ENCODE data around the gene HBQ1. TPM values are rescaled to one million over a fixed set of nuclear protein-coding genes. Genes with fewer than 3 reads are reported as not detected.

HBQ1 gene
- total RNA-seq, 4 donors from 2014 or later, result not detected

DNA sequence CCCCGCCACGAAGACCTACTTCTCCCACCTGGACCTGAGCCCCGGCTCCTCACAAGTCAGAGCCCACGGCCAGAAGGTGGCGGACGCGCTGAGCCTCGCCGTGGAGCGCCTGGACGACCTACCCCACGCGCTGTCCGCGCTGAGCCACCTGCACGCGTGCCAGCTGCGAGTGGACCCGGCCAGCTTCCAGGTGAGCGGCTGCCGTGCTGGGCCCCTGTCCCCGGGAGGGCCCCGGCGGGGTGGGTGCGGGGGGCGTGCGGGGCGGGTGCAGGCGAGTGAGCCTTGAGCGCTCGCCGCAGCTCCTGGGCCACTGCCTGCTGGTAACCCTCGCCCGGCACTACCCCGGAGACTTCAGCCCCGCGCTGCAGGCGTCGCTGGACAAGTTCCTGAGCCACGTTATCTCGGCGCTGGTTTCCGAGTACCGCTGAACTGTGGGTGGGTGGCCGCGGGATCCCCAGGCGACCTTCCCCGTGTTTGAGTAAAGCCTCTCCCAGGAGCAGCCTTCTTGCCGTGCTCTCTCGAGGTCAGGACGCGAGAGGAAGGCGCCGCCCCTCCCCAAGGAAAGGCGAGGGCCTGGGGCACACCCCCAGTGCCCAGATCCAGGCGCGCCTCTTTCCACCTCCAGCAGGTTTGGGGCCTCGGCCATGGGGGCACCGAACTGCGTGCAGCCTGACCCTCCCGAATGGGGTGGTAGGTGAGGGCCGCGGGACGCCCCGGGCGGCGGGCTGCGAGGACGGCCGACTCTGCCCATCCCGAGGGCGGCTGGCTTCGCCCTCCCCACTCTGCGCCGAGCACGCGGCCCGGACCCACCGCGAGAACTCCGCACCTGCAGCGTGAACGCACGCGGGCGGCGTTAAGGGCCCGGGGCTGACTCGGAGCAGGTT lies 664 bp downstream of the HBQ1 start:
- Histone ChIP-seq H3K4me1 (peaks cover 10 to 18% of the 10 kb centered on the region in 2 donors), H3K4me3 (replicated peaks in 1 of 3) (no peak overlapping the region), H3K27ac (no peak overlapping the region), H3K27me3 (peaks cover 23% of the 10 kb centered on the region), H3K36me3 (no peaks in the 10 kb centered on the region), H3K9me3 (no peaks in the 10 kb centered on the region)
- 2 to 3% methylated on average over 13 to 55 of the region's 89 CpGs for WGBS, 2 donors
- DNase-seq, result peak; percentile 66 to 73
- TF ChIP-seq, protein P1, sequence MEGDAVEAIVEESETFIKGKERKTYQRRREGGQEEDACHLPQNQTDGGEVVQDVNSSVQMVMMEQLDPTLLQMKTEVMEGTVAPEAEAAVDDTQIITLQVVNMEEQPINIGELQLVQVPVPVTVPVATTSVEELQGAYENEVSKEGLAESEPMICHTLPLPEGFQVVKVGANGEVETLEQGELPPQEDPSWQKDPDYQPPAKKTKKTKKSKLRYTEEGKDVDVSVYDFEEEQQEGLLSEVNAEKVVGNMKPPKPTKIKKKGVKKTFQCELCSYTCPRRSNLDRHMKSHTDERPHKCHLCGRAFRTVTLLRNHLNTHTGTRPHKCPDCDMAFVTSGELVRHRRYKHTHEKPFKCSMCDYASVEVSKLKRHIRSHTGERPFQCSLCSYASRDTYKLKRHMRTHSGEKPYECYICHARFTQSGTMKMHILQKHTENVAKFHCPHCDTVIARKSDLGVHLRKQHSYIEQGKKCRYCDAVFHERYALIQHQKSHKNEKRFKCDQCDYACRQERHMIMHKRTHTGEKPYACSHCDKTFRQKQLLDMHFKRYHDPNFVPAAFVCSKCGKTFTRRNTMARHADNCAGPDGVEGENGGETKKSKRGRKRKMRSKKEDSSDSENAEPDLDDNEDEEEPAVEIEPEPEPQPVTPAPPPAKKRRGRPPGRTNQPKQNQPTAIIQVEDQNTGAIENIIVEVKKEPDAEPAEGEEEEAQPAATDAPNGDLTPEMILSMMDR (IDR thresholded peaks at IDR 0.05), result no peak
- intact Hi-C loops (cut with DNase I), result loop anchor here (5.0 kb wide), 1 partner anchor 74 kb away; no protein-coding TSS in a partner anchor

DNA sequence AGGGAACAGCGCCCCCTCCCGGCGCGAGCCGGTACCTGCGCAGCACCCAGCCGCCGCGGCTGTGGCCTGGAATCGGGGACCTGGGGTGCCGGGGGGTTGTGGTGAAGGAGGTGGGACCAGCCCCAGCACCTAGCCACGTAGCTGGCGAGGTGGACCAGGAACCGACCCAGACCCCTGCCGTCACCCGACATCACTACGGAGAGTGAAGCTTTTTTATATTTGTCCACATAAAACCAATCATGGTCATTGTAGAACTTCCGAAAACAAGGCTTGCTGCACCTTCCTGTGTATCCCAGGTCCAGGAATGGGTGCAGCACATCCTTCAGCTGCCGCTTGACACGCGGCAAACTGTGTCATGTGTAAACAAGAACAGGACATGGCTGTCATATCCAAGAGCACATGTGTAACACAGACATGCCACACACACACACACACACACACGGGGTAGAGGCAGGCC lies 1.3 kb downstream of the HBQ1 start:
- WGBS, 2 donors, result 18 to 20% methylated on average over 9 to 12 of the region's 22 CpGs
- TF ChIP-seq, protein P1 (IDR thresholded peaks at IDR 0.05), result peak; percentile 64 to 96 (median 86)
- TF ChIP-seq POLR2A (IDR thresholded peaks at IDR 0.05), result no peak
- H3K27ac ChIP-seq, result no peak overlapping the region
- intact Hi-C loops (cut with DNase I), result loop anchor here (5.0 kb wide), 1 partner anchor 74 kb away; no protein-coding TSS in a partner anchor
- H3K36me3 ChIP-seq, result no peaks in the 10 kb centered on the region
- peaks cover 10 to 18% of the 10 kb centered on the region in 2 donors for H3K4me1 ChIP-seq
- no peak for DNase-seq
- H3K9me3 ChIP-seq, result no peaks in the 10 kb centered on the region
- peaks cover 23% of the 10 kb centered on the region for H3K27me3 ChIP-seq
- no peak overlapping the region for H3K4me3 ChIP-seq (replicated peaks in 1 of 3)

DNA sequence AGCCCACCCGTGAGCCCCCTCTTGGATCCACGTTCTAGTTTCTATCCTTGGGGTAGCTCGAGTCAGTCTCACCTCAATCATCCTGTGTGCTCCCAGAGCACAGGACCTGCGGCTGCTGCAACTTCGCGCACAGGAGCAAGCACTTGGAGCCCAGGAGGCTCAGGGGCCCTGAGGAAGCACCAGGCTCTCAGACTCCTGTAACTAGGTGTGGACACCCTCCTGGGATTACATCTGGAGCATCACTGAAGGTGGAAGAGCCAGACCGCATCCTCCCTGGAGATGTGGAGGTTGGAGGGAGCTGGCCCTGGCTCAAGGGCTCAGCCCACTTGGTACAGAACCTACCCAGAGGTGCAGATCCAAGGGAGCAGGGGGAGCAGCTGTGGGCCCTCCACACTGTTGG lies 2.7 kb downstream of the HBQ1 start:
- intact Hi-C loops (cut with DNase I), result loop anchor here (5.0 kb wide), 1 partner anchor 76 kb away; no protein-coding TSS in a partner anchor
- Histone ChIP-seq H3K27ac (no peak overlapping the region), H3K4me3 (replicated peaks in 1 of 3) (no peak overlapping the region), H3K27me3 (peaks cover 14% of the 10 kb centered on the region), H3K9me3 (no peaks in the 10 kb centered on the region), H3K36me3 (peaks cover 9% of the 10 kb centered on the region in 2 donors), H3K4me1 (peaks cover 10 to 18% of the 10 kb centered on the region in 2 donors)
- 88 to 89% methylated on average over 7 of the region's 7 CpGs for WGBS, 2 donors
- TF ChIP-seq, protein P1 (IDR thresholded peaks at IDR 0.05), result no peak
- TF ChIP-seq POLR2A (IDR thresholded peaks at IDR 0.05), result no peak
- DNase-seq, result no peak

DNA sequence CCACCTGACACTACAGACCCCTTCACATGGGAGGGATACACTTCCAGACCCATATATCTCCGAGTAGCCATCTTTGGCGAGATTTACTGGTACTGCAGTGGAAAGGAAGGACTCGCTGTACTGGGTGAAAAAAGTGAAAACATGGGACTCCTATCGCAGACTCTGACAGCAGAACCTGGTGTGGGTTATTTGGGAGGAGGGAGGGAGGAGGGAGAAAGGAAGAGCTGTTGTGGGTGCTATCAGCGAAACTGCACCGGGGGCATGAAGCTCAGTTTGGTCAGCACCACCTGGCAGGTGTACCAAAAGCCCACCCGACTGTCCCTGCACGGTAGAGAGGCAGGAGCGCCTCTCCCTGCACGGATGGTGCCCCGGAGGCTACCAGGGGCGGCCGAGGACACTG lies 5.0 kb downstream of the HBQ1 start:
- no peaks in the 10 kb centered on the region for H3K9me3 ChIP-seq
- peaks cover 27 to 28% of the 10 kb centered on the region in 2 donors for H3K36me3 ChIP-seq
- intact Hi-C loops (cut with DNase I), result no loop called here
- TF ChIP-seq, protein P1 (IDR thresholded peaks at IDR 0.05), result no peak
- TF ChIP-seq POLR2A (IDR thresholded peaks at IDR 0.05), result no peak
- H3K4me1 ChIP-seq, result peaks cover 10 to 15% of the 10 kb centered on the region in 2 donors
- no peak for DNase-seq
- no peak overlapping the region for H3K4me3 ChIP-seq (replicated peaks in 1 of 3)
- no peak overlapping the region for H3K27ac ChIP-seq
- 80 to 91% methylated on average over 12 to 13 of the region's 13 CpGs for WGBS, 2 donors
- H3K27me3 ChIP-seq, result no peaks in the 10 kb centered on the region

DNA sequence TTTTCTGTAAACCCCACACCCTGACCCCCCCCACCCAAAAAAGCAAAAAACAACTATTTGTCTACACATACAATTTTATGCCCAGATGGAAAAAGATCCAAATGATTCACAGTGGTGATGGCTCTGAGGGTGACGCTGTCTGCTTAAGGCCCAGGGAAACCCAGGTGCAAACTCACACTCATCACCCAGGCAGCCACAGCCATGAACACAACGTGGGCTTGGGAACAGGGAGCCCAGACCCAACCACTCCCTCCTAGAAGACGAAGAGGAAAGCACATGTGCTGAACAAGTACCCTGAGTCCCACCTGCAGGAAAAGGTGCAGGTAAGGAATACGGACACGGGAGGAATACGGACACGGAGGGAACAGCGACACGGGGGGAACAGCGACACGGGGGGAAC lies 5.4 kb downstream of the HBQ1 start:
- Histone ChIP-seq H3K9me3 (no peaks in the 10 kb centered on the region), H3K36me3 (peaks cover 31 to 33% of the 10 kb centered on the region in 2 donors), H3K4me3 (replicated peaks in 1 of 3) (no peak overlapping the region), H3K27me3 (no peaks in the 10 kb centered on the region), H3K27ac (no peak overlapping the region), H3K4me1 (peaks cover 6 to 10% of the 10 kb centered on the region in 2 donors)
- intact Hi-C loops (cut with DNase I), result no loop called here
- TF ChIP-seq, protein P1 (IDR thresholded peaks at IDR 0.05), result no peak
- no peak for TF ChIP-seq POLR2A (IDR thresholded peaks at IDR 0.05)
- DNase-seq, result no peak
- WGBS, 2 donors, result 87 to 91% methylated on average over 7 to 11 of the region's 11 CpGs

Measured in thyroid gland (tissue), 4 donors.